HG02759 (cell line): ENCODE measurements around the gene CADPS2.

Experiments
- ATAC-seq: cut with Tn5 transposase; IDR thresholded peaks from one replicate; pipeline ENCODE4 v1.9.1; 2021; ENCODE audit warnings: mild to moderate bottlenecking, moderate library complexity; ENCODE audit not compliant: unreplicated experiment

Gene CADPS2

GRCh38 chr7:122407195-122407594 lies 479.1 kb downstream of the CADPS2 start:
- no peak for ATAC-seq

- ATAC-seq, result no peak
These were observed 483.1 kb downstream of the CADPS2 start for GRCh38 chr7:122403113-122403512.

GRCh38 chr7:122402235-122402634 lies 484.0 kb downstream of the CADPS2 start:
- no peak for ATAC-seq

- no peak for ATAC-seq
These were observed 488.9 kb downstream of the CADPS2 start for GRCh38 chr7:122397381-122397780.

GRCh38 chr7:122394512-122394911 lies 491.7 kb downstream of the CADPS2 start:
- ATAC-seq, result no peak

GRCh38 chr7:122384528-122384927 lies 501.7 kb downstream of the CADPS2 start:
- ATAC-seq, result no peak

GRCh38 chr7:122383934-122384333 lies 502.3 kb downstream of the CADPS2 start:
- ATAC-seq, result peak; percentile 98

GRCh38 chr7:122380992-122381391 lies 505.3 kb downstream of the CADPS2 start:
- ATAC-seq, result no peak

GRCh38 chr7:122379491-122379890 lies 506.8 kb downstream of the CADPS2 start:
- no peak for ATAC-seq

GRCh38 chr7:122369756-122370155 lies 516.5 kb downstream of the CADPS2 start:
- no peak for ATAC-seq

- no peak for ATAC-seq
These were observed 521.4 kb downstream of the CADPS2 start for GRCh38 chr7:122364761-122365280.

GRCh38 chr7:122363144-122363543 lies 523.1 kb downstream of the CADPS2 start:
- no peak for ATAC-seq

- no peak for ATAC-seq
These were observed 523.8 kb downstream of the CADPS2 start for GRCh38 chr7:122362473-122362872.

- ATAC-seq, result no peak
These were observed 531.6 kb downstream of the CADPS2 start for GRCh38 chr7:122354656-122355055.

- no peak for ATAC-seq
These were observed 533.8 kb downstream of the CADPS2 start for GRCh38 chr7:122352454-122352853.

- no peak for ATAC-seq
These were observed 535.6 kb downstream of the CADPS2 start for GRCh38 chr7:122350701-122351100.

- ATAC-seq, result no peak
These were observed 542.0 kb downstream of the CADPS2 start for GRCh38 chr7:122344303-122344620.

GRCh38 chr7:122343601-122344302 lies 542.5 kb downstream of the CADPS2 start:
- ATAC-seq, result no peak

GRCh38 chr7:122340427-122340826 lies 545.8 kb downstream of the CADPS2 start:
- ATAC-seq, result no peak

GRCh38 chr7:122339145-122339904 lies 546.9 kb downstream of the CADPS2 start:
- ATAC-seq, result no peak

- no peak for ATAC-seq
These were observed 549.2 kb downstream of the CADPS2 start for GRCh38 chr7:122337011-122337410.

GRCh38 chr7:122329145-122329802 lies 557.0 kb downstream of the CADPS2 start:
- no peak for ATAC-seq
